A172 (cell line): ENCODE data around the gene GALNT9. TPM values are rescaled to one million over a fixed set of nuclear protein-coding genes. Genes with fewer than 3 reads are reported as not detected.
"Not testable (repeated sequence)": the region's sequence is repeated elsewhere in the genome, so short reads cannot be mapped to it uniquely, and the experiment has no call there.

Experiments used
- DNase-seq: peaks from one replicate; pipeline ENCODE4 v3.0.0-alpha.2; 2015; ENCODE audit warnings: low spot score
- total RNA-seq: library from RNA; depleted of rRNA; stranded (reverse); fragments of >200 nt; shearing (Covaris generic); gene quantifications from 2 replicates; pipeline ENCODE4 v1.2.3, GENCODE V29; 2014

Gene GALNT9
- total RNA-seq, 1 experiment from 2014 or later: 11.5 TPM

- no peak for DNase-seq
Observed at GRCh38 chr12:132312516-132312915, 16.9 kb downstream of the GALNT9 start.

- no peak for DNase-seq
Observed at GRCh38 chr12:132311201-132311915, 18.0 kb downstream of the GALNT9 start.

- DNase-seq: no peak
Observed at GRCh38 chr12:132310181-132311040, 19.0 kb downstream of the GALNT9 start.

GRCh38 chr12:132309596-132310086 is 19.7 kb downstream of the GALNT9 start:
- DNase-seq: no peak

GRCh38 chr12:132308853-132309595 is 20.4 kb downstream of the GALNT9 start:
- DNase-seq: no peak

GRCh38 chr12:132307976-132308852 is 21.2 kb downstream of the GALNT9 start:
- no peak for DNase-seq

- no peak for DNase-seq
Observed at GRCh38 chr12:132306885-132307191, 22.6 kb downstream of the GALNT9 start.

GRCh38 chr12:132305991-132306884 is 23.2 kb downstream of the GALNT9 start:
- no peak for DNase-seq

- DNase-seq: no peak
Observed at GRCh38 chr12:132305560-132305966, 23.8 kb downstream of the GALNT9 start.

GRCh38 chr12:132304866-132305265 is 24.5 kb downstream of the GALNT9 start:
- DNase-seq: not testable (repeated sequence)

- DNase-seq: not testable (repeated sequence)
Observed at GRCh38 chr12:132303853-132304373, 25.5 kb downstream of the GALNT9 start.

- no peak for DNase-seq
Observed at GRCh38 chr12:132302466-132303358, 26.7 kb downstream of the GALNT9 start.

GRCh38 chr12:132300789-132301722 is 28.3 kb downstream of the GALNT9 start:
- DNase-seq: no peak

GRCh38 chr12:132296063-132296462 is 33.3 kb downstream of the GALNT9 start:
- no peak for DNase-seq

GRCh38 chr12:132295561-132295960 is 33.8 kb downstream of the GALNT9 start:
- not testable (repeated sequence) for DNase-seq

- no peak for DNase-seq
Observed at GRCh38 chr12:132295101-132295526, 34.3 kb downstream of the GALNT9 start.

GRCh38 chr12:132294121-132295034 is 35.0 kb downstream of the GALNT9 start:
- no peak for DNase-seq
